CD14-positive monocyte (primary cell): ENCODE data around the gene SEMA3D. TPM values are rescaled to one million over a fixed set of nuclear protein-coding genes. Genes with fewer than 3 reads are reported as not detected.

ENCODE experiments used
- DNase-seq, 3 donors: peaks; one replicate each; pipeline ENCODE4 v3.0.0-alpha.2; 2011 to 2022
- H2AFZ ChIP-seq: 2 replicates; pipeline ENCODE4 v1.6.0; 2012; ENCODE audit warnings: mild to moderate bottlenecking, low read depth, low read length, inconsistent platforms; ENCODE audit not compliant: insufficient read depth, poor library complexity, severe bottlenecking
- H3K27ac ChIP-seq, 2 donors: 1 replicate in 1 of 2; 2 replicates in 1 of 2; pipeline ENCODE4 v1.5.1; 2012 to 2013; ENCODE audit warnings: low read length in 2 of 2, control low read depth in 1 of 2, inconsistent platforms in 1 of 2, low read depth in 1 of 2, mild to moderate bottlenecking in 1 of 2
- H3K27me3 ChIP-seq, 2 donors: one replicate each; pipeline versions ENCODE4 v1.6.0 to v1.6.1; 2011 to 2013; ENCODE audit warnings: low read length in 2 of 2; ENCODE audit not compliant: control insufficient read depth in 2 of 2, insufficient read depth in 2 of 2
- H3K36me3 ChIP-seq, 2 donors: replicated peaks in 1 of 2; 1 replicate in 1 of 2; 2 replicates in 1 of 2; pipeline versions ENCODE4 v1.5.1 to v1.6.1; 2012 to 2013; ENCODE audit warnings: low read length in 2 of 2, control low read depth in 1 of 2, inconsistent platforms in 1 of 2, mild to moderate bottlenecking in 1 of 2; ENCODE audit not compliant: insufficient read depth in 2 of 2, control insufficient read depth in 1 of 2
- H3K4me1 ChIP-seq, 2 donors: 1 replicate in 1 of 2; 2 replicates in 1 of 2; pipeline versions ENCODE4 v1.5.1 to v1.6.1; 2012 to 2013; ENCODE audit warnings: low read length in 2 of 2, control low read depth in 1 of 2, inconsistent platforms in 1 of 2, mild to moderate bottlenecking in 1 of 2, moderate library complexity in 1 of 2; ENCODE audit not compliant: insufficient read depth in 2 of 2, control insufficient read depth in 1 of 2
- H3K4me2 ChIP-seq: replicated peaks from 2 replicates; pipeline ENCODE3; 2012; ENCODE audit warnings: low read length, moderate library complexity, mild to moderate bottlenecking; ENCODE audit not compliant: poor library complexity, severe bottlenecking; ENCODE audit errors: extremely low read depth
- H3K4me3 ChIP-seq, 3 experiments: fragments of 200-600 bp in 1 of 3; sonication (generic) in 1 of 3; replicated peaks in 1 of 3; 1 replicate in 2 of 3; 2 replicates in 1 of 3; pipeline ENCODE4 v1.5.1; 2011 to 2013; ENCODE audit warnings: low read length in 3 of 3, mild to moderate bottlenecking in 3 of 3, control low read depth in 2 of 3, low read depth in 2 of 3, inconsistent platforms in 1 of 3, moderate library complexity in 1 of 3
- H3K79me2 ChIP-seq: 2 replicates; pipeline ENCODE4 v1.6.0; 2012; ENCODE audit warnings: mild to moderate bottlenecking, control low read depth, inconsistent platforms, low read length, moderate library complexity; ENCODE audit not compliant: insufficient read depth
- H3K9ac ChIP-seq: 2 replicates; pipeline ENCODE4 v1.6.0; 2017; ENCODE audit warnings: low read length, mild to moderate bottlenecking; ENCODE audit not compliant: insufficient read depth, poor library complexity, severe bottlenecking
- H3K9me3 ChIP-seq, 2 donors: replicated peaks in 1 of 2; 1 replicate in 1 of 2; 2 replicates in 1 of 2; pipeline versions ENCODE4 v1.5.1 to v1.6.1; 2012 to 2013; ENCODE audit warnings: low read length in 2 of 2, control low read depth in 1 of 2; ENCODE audit not compliant: control insufficient read depth in 1 of 2, insufficient read depth in 1 of 2
- H4K20me1 ChIP-seq: 2 replicates; pipeline ENCODE4 v1.6.0; 2012; ENCODE audit warnings: mild to moderate bottlenecking, low read length, control low read depth, moderate library complexity; ENCODE audit not compliant: insufficient read depth
- H3K27ac Mint-ChIP-seq, 7 donors: one replicate each; pipeline ENCODE4 v1.8.0; 2020; ENCODE audit warnings: mild to moderate bottlenecking in 7 of 7, mixed read lengths in 7 of 7, moderate library complexity in 6 of 7, inconsistent platforms in 2 of 7
- H3K27me3 Mint-ChIP-seq, 3 donors: one replicate each; pipeline ENCODE4 v1.8.0; 2021 to 2022; ENCODE audit warnings: low read depth in 3 of 3, mild to moderate bottlenecking in 3 of 3, mixed read lengths in 3 of 3, moderate library complexity in 3 of 3, inconsistent platforms in 1 of 3
- H3K36me3 Mint-ChIP-seq, 2 donors: one replicate each; pipeline ENCODE4 v1.8.0; 2020; ENCODE audit warnings: mixed read lengths in 2 of 2, inconsistent platforms in 1 of 2, mild to moderate bottlenecking in 1 of 2
- H3K4me1 Mint-ChIP-seq: one replicate; pipeline ENCODE4 v1.8.0; 2020; ENCODE audit warnings: mild to moderate bottlenecking, mixed read lengths
- H3K4me3 Mint-ChIP-seq, 2 donors: one replicate each; pipeline ENCODE4 v1.8.0; 2020; ENCODE audit warnings: mild to moderate bottlenecking in 2 of 2, mixed read lengths in 2 of 2, moderate library complexity in 1 of 2
- H3K9me3 Mint-ChIP-seq, 7 donors: one replicate each; pipeline ENCODE4 v1.8.0; 2020 to 2022; ENCODE audit warnings: mixed read lengths in 7 of 7, mild to moderate bottlenecking in 6 of 7, moderate library complexity in 6 of 7, inconsistent platforms in 2 of 7
- CTCF ChIP-seq: fragments of 200-600 bp; IDR thresholded peaks from one replicate; pipeline ENCODE4 v1.8.0; 2022; ENCODE audit warnings: antibody characterized with exemption, mild to moderate bottlenecking
- WGBS: methylation state at CpG from one replicate; pipeline ENCODE4 v1.1.5; 2013; ENCODE audit warnings: missing lambda C conversion rate; ENCODE audit not compliant: insufficient coverage; 5-methylcytosine and 5-hydroxymethylcytosine counted together
- intact Hi-C, 2 donors: fragments of 100-400 bp; cut with micrococcal nuclease; formaldehyde crosslinking; loops; one replicate each; pipeline versions ENCODE4 v1.15.0 to v1.15.1; 2023
- polyA minus RNA-seq: library from RNA; depleted of rRNA, polyadenylated mRNA; stranded (reverse); fragments of >200 nt; gene quantifications from 2 replicates; pipeline ENCODE4 v1.2.3, GENCODE V29; 2012
- polyA plus RNA-seq, 3 donors: library from polyadenylated mRNA; depleted of rRNA in 1 of 3; unstranded in 2 of 3; stranded (reverse) in 1 of 3; fragments of 300-500 nt in 2 of 3; fragments of >200 nt in 1 of 3; fragmentation: Illumina TruSeq in 2 of 3; gene quantifications; 1 replicate in 2 of 3; 2 replicates in 1 of 3; pipeline ENCODE4 v1.2.3, GENCODE V29; 2012 to 2021
- total RNA-seq, 12 experiments: library from RNA in 1 of 12; stranded (reverse) in 1 of 12; fragments of 120-200 nt in 1 of 12; gene quantifications; one replicate each; pipeline ENCODE4 v1.2.4 and lab custom pipeline; 2013 to 2026; ENCODE audit warnings: mixed read lengths in 6 of 12, inconsistent platforms in 1 of 12

Gene SEMA3D
- 0.08 TPM for total RNA-seq (2013)
- polyA plus RNA-seq (not detected), polyA minus RNA-seq (not detected in 2 replicates), total RNA-seq (lab: John Stamatoyannopoulos, UW) (0 to 3.0 (median 0.08) reads per million in 11 experiments)

- H3K27ac Mint-ChIP-seq = no peak within 1 kb of the TSS
- peak within 1 kb of the TSS; percentile 67 for H3K4me2 ChIP-seq
- no peaks in the 10 kb centered on the region for H4K20me1 ChIP-seq
- no peaks in the 10 kb centered on the region for H3K36me3 Mint-ChIP-seq
- peaks cover 18% of the 10 kb centered on the region for H3K4me1 Mint-ChIP-seq
- H3K4me3 Mint-ChIP-seq = peak within 1 kb of the TSS; percentile 51 to 94
- H3K36me3 ChIP-seq = no peaks in the 10 kb centered on the region
- peak within 1 kb of the TSS in 2 of 3 experiments; percentile 15 to 61 for H3K4me3 ChIP-seq
- peaks cover 26 to 42% of the 10 kb centered on the region in 2 donors for H3K27me3 ChIP-seq
- H3K9me3 ChIP-seq = no peaks in the 10 kb centered on the region
- peak within 1 kb of the TSS; percentile 50 for H2AFZ ChIP-seq
- no peak for DNase-seq
- peaks cover 8 to 15% of the 10 kb centered on the region in 2 donors for H3K4me1 ChIP-seq
- H3K27ac ChIP-seq = no peak within 1 kb of the TSS
- H3K27me3 Mint-ChIP-seq = peaks cover 37 to 47% (median 43%) of the 10 kb centered on the region in 3 donors
- peaks cover 0 to 6% (median 2%) of the 10 kb centered on the region in 7 donors for H3K9me3 Mint-ChIP-seq
- WGBS = under 1% methylated on average over 32 of the region's 45 CpGs
- peak; percentile 38 for TF ChIP-seq CTCF
- no peak within 1 kb of the TSS for H3K9ac ChIP-seq
- no peaks in the 10 kb centered on the region for H3K79me2 ChIP-seq
- intact Hi-C loops = no loop called here
Observed at GRCh38 chr7:85186521-85187241, at the start of gene SEMA3D. Gene SEMA3D, minus strand, starts transcription at chr7:85187056. Its CDS starts 65,165 bp downstream, at chr7:85121891.

- Histone ChIP-seq H3K4me1 (no peaks in the 10 kb centered on the region), H3K9ac (no peak overlapping the region), H3K79me2 (no peaks in the 10 kb centered on the region), H3K4me2 (no peak overlapping the region), H3K9me3 (no peaks in the 10 kb centered on the region), H3K27me3 (no peaks in the 10 kb centered on the region), H3K4me3 (no peak overlapping the region), H3K36me3 (no peaks in the 10 kb centered on the region), H4K20me1 (no peaks in the 10 kb centered on the region), H2AFZ (no peak overlapping the region), H3K27ac (no peak overlapping the region)
- WGBS = 90% methylated on average over 2 of the region's 3 CpGs
- Mint-ChIP-seq H3K4me1 (no peaks in the 10 kb centered on the region), H3K27me3 (no peaks in the 10 kb centered on the region), H3K27ac (no peak overlapping the region), H3K36me3 (no peaks in the 10 kb centered on the region), H3K9me3 (peaks cover 0 to 4% (median 2%) of the 10 kb centered on the region in 7 donors), H3K4me3 (no peak overlapping the region)
- no peak for DNase-seq
- intact Hi-C loops = no loop called here
- no peak for TF ChIP-seq CTCF
Observed at GRCh38 chr7:85234730-85235129, 47.9 kb upstream of the SEMA3D start.
